Stimulated activated naive B cell treated with anti-CD40 and anti-IgM and Interleukin-4, amounts not matched to agents 10 μg/mL and 1 μg/mL and 100 μg/mL, for 72 hours (primary cell): ENCODE results near the gene ADGRA3.

Source experiments
- ATAC-seq, 2 donors: fragments of 150-1000 bp; cut with Tn5 transposase; replicated peaks; 2 replicates each; pipeline ENCODE4 v1.10.0; 2021; ENCODE audit warnings: moderate library complexity in 1 of 2
- DNase-seq: peaks from one replicate; pipeline ENCODE4 v3.0.0; 2021
- H3K27ac Mint-ChIP-seq: one replicate; pipeline ENCODE4 v1.8.0; 2022; ENCODE audit warnings: mild to moderate bottlenecking, mixed read lengths
- H3K27me3 Mint-ChIP-seq, 2 donors: one replicate each; pipeline ENCODE4 v1.8.0; 2022; ENCODE audit warnings: mixed read lengths in 2 of 2
- H3K36me3 Mint-ChIP-seq, 2 donors: one replicate each; pipeline ENCODE4 v1.8.0; 2022; ENCODE audit warnings: mixed read lengths in 2 of 2, mild to moderate bottlenecking in 1 of 2
- H3K4me1 Mint-ChIP-seq, 2 donors: one replicate each; pipeline ENCODE4 v1.8.0; 2022; ENCODE audit warnings: mixed read lengths in 2 of 2, mild to moderate bottlenecking in 1 of 2
- H3K4me3 Mint-ChIP-seq, 2 donors: one replicate each; pipeline ENCODE4 v1.8.0; 2022; ENCODE audit warnings: mild to moderate bottlenecking in 2 of 2, mixed read lengths in 2 of 2, moderate library complexity in 1 of 2
- H3K9me3 Mint-ChIP-seq, 2 donors: one replicate each; pipeline ENCODE4 v1.8.0; 2022; ENCODE audit warnings: mixed read lengths in 2 of 2, mild to moderate bottlenecking in 1 of 2

ADGRA3 gene

GRCh38 chr4:22500831-22501714 is 14.8 kb downstream of the ADGRA3 start:
- Mint-ChIP-seq H3K27me3 (no peaks in the 10 kb centered on the region), H3K36me3 (no peaks in the 10 kb centered on the region), H3K9me3 (no peaks in the 10 kb centered on the region), H3K27ac (no peak overlapping the region), H3K4me1 (peaks cover 0 to 6% of the 10 kb centered on the region in 2 donors), H3K4me3 (no peak overlapping the region)
- ATAC-seq (peak; percentile 75 to 80), DNase-seq (no peak)

- Mint-ChIP-seq H3K27me3 (no peaks in the 10 kb centered on the region), H3K9me3 (no peaks in the 10 kb centered on the region), H3K4me1 (peaks cover 0 to 6% of the 10 kb centered on the region in 2 donors), H3K36me3 (no peaks in the 10 kb centered on the region), H3K4me3 (no peak overlapping the region), H3K27ac (no peak overlapping the region)
- no peak for ATAC-seq
- no peak for DNase-seq
Measured at GRCh38 chr4:22500128-22500611, 15.7 kb downstream of the ADGRA3 start.

- Mint-ChIP-seq H3K27me3 (no peaks in the 10 kb centered on the region), H3K4me1 (peaks cover 0 to 6% of the 10 kb centered on the region in 2 donors), H3K9me3 (no peaks in the 10 kb centered on the region), H3K36me3 (no peaks in the 10 kb centered on the region), H3K27ac (no peak overlapping the region), H3K4me3 (no peak overlapping the region)
- DNase-seq (no peak), ATAC-seq (no peak)
Measured at GRCh38 chr4:22498866-22499265, 17.0 kb downstream of the ADGRA3 start.

GRCh38 chr4:22496165-22496813 is 19.6 kb downstream of the ADGRA3 start:
- H3K4me3 Mint-ChIP-seq = no peak overlapping the region
- no peak for DNase-seq
- ATAC-seq = no peak
- no peak overlapping the region for H3K27ac Mint-ChIP-seq
- no peaks in the 10 kb centered on the region for H3K36me3 Mint-ChIP-seq
- no peaks in the 10 kb centered on the region for H3K9me3 Mint-ChIP-seq
- H3K27me3 Mint-ChIP-seq = no peaks in the 10 kb centered on the region
- peaks cover 0 to 4% of the 10 kb centered on the region in 2 donors for H3K4me1 Mint-ChIP-seq

- Mint-ChIP-seq H3K9me3 (peaks cover 3 to 4% of the 10 kb centered on the region in 2 donors), H3K36me3 (no peaks in the 10 kb centered on the region), H3K4me1 (no peaks in the 10 kb centered on the region), H3K4me3 (no peak overlapping the region), H3K27ac (no peak overlapping the region), H3K27me3 (no peaks in the 10 kb centered on the region)
- DNase-seq = no peak
- ATAC-seq = no peak
Measured at GRCh38 chr4:22493523-22493922, 22.3 kb downstream of the ADGRA3 start.

GRCh38 chr4:22492987-22493386 is 22.9 kb downstream of the ADGRA3 start:
- no peaks in the 10 kb centered on the region for H3K36me3 Mint-ChIP-seq
- H3K27ac Mint-ChIP-seq = no peak overlapping the region
- ATAC-seq (no peak), DNase-seq (no peak)
- no peaks in the 10 kb centered on the region for H3K4me1 Mint-ChIP-seq
- no peak overlapping the region for H3K4me3 Mint-ChIP-seq
- H3K9me3 Mint-ChIP-seq = peaks cover 3 to 7% of the 10 kb centered on the region in 2 donors
- H3K27me3 Mint-ChIP-seq = no peaks in the 10 kb centered on the region

- Mint-ChIP-seq H3K9me3 (peaks cover 3 to 7% of the 10 kb centered on the region in 2 donors), H3K4me1 (no peaks in the 10 kb centered on the region), H3K27ac (no peak overlapping the region), H3K4me3 (no peak overlapping the region), H3K27me3 (no peaks in the 10 kb centered on the region), H3K36me3 (no peaks in the 10 kb centered on the region)
- ATAC-seq (no peak), DNase-seq (no peak)
Measured at GRCh38 chr4:22491939-22492338, 23.9 kb downstream of the ADGRA3 start.

- H3K4me1 Mint-ChIP-seq = no peaks in the 10 kb centered on the region
- no peaks in the 10 kb centered on the region for H3K27me3 Mint-ChIP-seq
- no peaks in the 10 kb centered on the region for H3K36me3 Mint-ChIP-seq
- ATAC-seq (no peak), DNase-seq (no peak)
- no peak overlapping the region for H3K27ac Mint-ChIP-seq
- H3K4me3 Mint-ChIP-seq = no peak overlapping the region
- peaks cover 3 to 7% of the 10 kb centered on the region in 2 donors for H3K9me3 Mint-ChIP-seq
Measured at GRCh38 chr4:22490718-22491315, 25.0 kb downstream of the ADGRA3 start.

- DNase-seq = no peak
- no peak overlapping the region for H3K27ac Mint-ChIP-seq
- no peaks in the 10 kb centered on the region for H3K27me3 Mint-ChIP-seq
- H3K9me3 Mint-ChIP-seq = peaks cover 3 to 7% of the 10 kb centered on the region in 2 donors
- H3K36me3 Mint-ChIP-seq = no peaks in the 10 kb centered on the region
- ATAC-seq = no peak
- peaks cover 0 to 2% of the 10 kb centered on the region in 2 donors for H3K4me1 Mint-ChIP-seq
- no peak overlapping the region for H3K4me3 Mint-ChIP-seq
Measured at GRCh38 chr4:22488106-22488505, 27.8 kb downstream of the ADGRA3 start.

GRCh38 chr4:22487328-22487727 is 28.5 kb downstream of the ADGRA3 start:
- Mint-ChIP-seq H3K27me3 (no peaks in the 10 kb centered on the region), H3K36me3 (no peaks in the 10 kb centered on the region), H3K4me1 (peaks cover 0 to 2% of the 10 kb centered on the region in 2 donors), H3K4me3 (no peak overlapping the region), H3K27ac (no peak overlapping the region), H3K9me3 (peaks cover 3 to 7% of the 10 kb centered on the region in 2 donors)
- ATAC-seq = no peak
- DNase-seq = no peak

- ATAC-seq (no peak), DNase-seq (no peak)
- H3K36me3 Mint-ChIP-seq = no peaks in the 10 kb centered on the region
- H3K9me3 Mint-ChIP-seq = peaks cover 3 to 7% of the 10 kb centered on the region in 2 donors
- no peak overlapping the region for H3K4me3 Mint-ChIP-seq
- H3K4me1 Mint-ChIP-seq = peaks cover 0 to 2% of the 10 kb centered on the region in 2 donors
- no peak overlapping the region for H3K27ac Mint-ChIP-seq
- H3K27me3 Mint-ChIP-seq = no peaks in the 10 kb centered on the region
Measured at GRCh38 chr4:22486276-22486675, 29.6 kb downstream of the ADGRA3 start.

GRCh38 chr4:22485737-22486136 is 30.1 kb downstream of the ADGRA3 start:
- Mint-ChIP-seq H3K4me3 (no peak overlapping the region), H3K27me3 (no peaks in the 10 kb centered on the region), H3K27ac (no peak overlapping the region), H3K36me3 (no peaks in the 10 kb centered on the region), H3K9me3 (peaks cover 3 to 7% of the 10 kb centered on the region in 2 donors), H3K4me1 (peaks cover 0 to 2% of the 10 kb centered on the region in 2 donors)
- DNase-seq (no peak), ATAC-seq (no peak)

GRCh38 chr4:22483551-22483981 is 32.3 kb downstream of the ADGRA3 start:
- Mint-ChIP-seq H3K27ac (no peak overlapping the region), H3K4me1 (peaks cover 0 to 2% of the 10 kb centered on the region in 2 donors), H3K36me3 (no peaks in the 10 kb centered on the region), H3K4me3 (no peak overlapping the region), H3K9me3 (peaks cover 2 to 3% of the 10 kb centered on the region in 2 donors), H3K27me3 (no peaks in the 10 kb centered on the region)
- DNase-seq = no peak
- no peak for ATAC-seq

- Mint-ChIP-seq H3K9me3 (peaks cover 0 to 4% of the 10 kb centered on the region in 2 donors), H3K27me3 (no peaks in the 10 kb centered on the region), H3K27ac (no peak overlapping the region), H3K4me3 (no peak overlapping the region), H3K4me1 (peaks cover 0 to 2% of the 10 kb centered on the region in 2 donors), H3K36me3 (no peaks in the 10 kb centered on the region)
- ATAC-seq (no peak), DNase-seq (no peak)
Measured at GRCh38 chr4:22482250-22483127, 33.4 kb downstream of the ADGRA3 start.
